ENCODE data around the gene ARHGEF39. TPM values are rescaled to one million over a fixed set of nuclear protein-coding genes. Genes with fewer than 3 reads are reported as not detected.

The ARHGEF39 gene
- total RNA-seq, 4 donors from 2014 or later = 1.3 to 17.5 (median 5.1) TPM

DNA sequence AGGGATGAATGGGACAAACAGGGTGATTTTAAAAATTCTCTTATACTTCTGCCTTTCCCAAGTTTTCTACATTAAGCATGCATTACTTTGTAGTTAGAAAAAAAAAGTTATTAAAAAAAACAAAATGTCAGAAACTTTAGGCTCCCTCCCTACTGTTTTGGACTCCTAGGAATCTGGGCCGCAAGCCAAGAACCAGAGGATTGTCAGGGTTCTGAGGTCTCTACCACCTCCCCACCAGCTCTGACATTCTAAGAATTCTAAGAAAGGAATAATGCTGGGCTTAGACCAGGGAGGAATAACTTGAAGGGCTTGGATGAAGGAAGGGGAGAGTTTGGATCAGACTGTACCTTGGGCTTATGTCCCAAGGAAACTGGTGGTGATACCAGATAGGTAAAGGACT lies 1.1 kb upstream of the ARHGEF39 start:
- no peak overlapping the region for H3K27ac ChIP-seq
- no peak for DNase-seq
- H3K4me1 ChIP-seq = peaks cover 7 to 47% (median 15%) of the 10 kb centered on the region in 3 donors
- no peak overlapping the region for H3K4me3 ChIP-seq
- intact Hi-C loops (cut with DNase I) = no loop called here
- WGBS, 2 donors = 83 to 100% methylated on average over 1 of the region's 1 CpG
- no peaks in the 10 kb centered on the region for H3K27me3 ChIP-seq
- H3K9me3 ChIP-seq = no peaks in the 10 kb centered on the region
- H3K36me3 ChIP-seq = peaks cover 0 to 15% (median 0%) of the 10 kb centered on the region in 3 donors
- TF ChIP-seq, protein P1, sequence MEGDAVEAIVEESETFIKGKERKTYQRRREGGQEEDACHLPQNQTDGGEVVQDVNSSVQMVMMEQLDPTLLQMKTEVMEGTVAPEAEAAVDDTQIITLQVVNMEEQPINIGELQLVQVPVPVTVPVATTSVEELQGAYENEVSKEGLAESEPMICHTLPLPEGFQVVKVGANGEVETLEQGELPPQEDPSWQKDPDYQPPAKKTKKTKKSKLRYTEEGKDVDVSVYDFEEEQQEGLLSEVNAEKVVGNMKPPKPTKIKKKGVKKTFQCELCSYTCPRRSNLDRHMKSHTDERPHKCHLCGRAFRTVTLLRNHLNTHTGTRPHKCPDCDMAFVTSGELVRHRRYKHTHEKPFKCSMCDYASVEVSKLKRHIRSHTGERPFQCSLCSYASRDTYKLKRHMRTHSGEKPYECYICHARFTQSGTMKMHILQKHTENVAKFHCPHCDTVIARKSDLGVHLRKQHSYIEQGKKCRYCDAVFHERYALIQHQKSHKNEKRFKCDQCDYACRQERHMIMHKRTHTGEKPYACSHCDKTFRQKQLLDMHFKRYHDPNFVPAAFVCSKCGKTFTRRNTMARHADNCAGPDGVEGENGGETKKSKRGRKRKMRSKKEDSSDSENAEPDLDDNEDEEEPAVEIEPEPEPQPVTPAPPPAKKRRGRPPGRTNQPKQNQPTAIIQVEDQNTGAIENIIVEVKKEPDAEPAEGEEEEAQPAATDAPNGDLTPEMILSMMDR (IDR thresholded peaks at IDR 0.05) = no peak

DNA sequence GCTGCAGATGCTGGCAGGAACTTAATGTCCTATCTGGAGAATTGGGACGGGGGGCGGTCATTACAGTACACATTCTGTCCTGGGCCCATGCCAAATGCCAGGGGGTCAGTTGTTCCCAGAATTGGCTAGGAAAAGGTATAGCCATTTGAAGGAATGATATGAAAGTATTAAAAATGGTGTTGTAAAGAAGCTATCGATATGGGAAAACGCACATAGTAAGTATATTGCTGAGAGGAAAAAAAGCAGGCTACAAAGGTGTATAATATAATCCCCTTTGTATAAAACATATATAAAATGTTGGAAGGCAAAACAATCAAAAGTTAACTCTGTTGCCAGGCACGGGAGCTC lies 450 bp upstream of the ARHGEF39 start:
- intact Hi-C loops (cut with DNase I) = no loop called here
- Histone ChIP-seq H3K27ac (peak overlapping the region; percentile 50 to 96 (median 90)), H3K9me3 (no peaks in the 10 kb centered on the region), H3K27me3 (no peaks in the 10 kb centered on the region), H3K4me3 (peak overlapping the region; percentile 31 to 68 (median 58)), H3K4me1 (peaks cover 9 to 53% (median 15%) of the 10 kb centered on the region in 3 donors), H3K36me3 (peaks cover 0 to 21% (median 0%) of the 10 kb centered on the region in 3 donors)
- 15 to 25% methylated on average over 4 to 5 of the region's 5 CpGs for WGBS, 2 donors
- no peak for DNase-seq
- TF ChIP-seq, protein P1 (IDR thresholded peaks at IDR 0.05) = no peak
- TF ChIP-seq POLR2A (IDR thresholded peaks at IDR 0.05) = no peak

DNA sequence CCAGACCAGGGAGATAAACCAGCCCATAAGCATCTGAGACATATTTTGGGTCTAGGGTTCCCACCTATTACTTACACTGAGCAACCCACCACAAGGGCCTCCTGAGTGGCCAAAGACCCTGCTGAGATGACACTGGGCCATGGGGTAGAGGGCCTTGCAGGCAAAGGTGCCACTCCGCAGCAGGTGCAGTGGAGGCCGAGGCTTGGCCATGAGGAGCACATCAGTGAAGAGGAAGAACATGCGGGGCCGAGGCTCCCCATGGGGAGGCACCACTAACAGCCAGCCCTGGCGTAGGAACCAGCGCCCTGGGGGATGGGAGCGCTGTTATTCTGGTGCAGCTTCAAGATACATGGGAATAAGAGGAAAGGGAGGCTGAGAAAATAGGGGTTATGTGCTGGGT lies 2.6 kb downstream of the ARHGEF39 start:
- intact Hi-C loops (cut with DNase I) = no loop called here
- Histone ChIP-seq H3K27me3 (no peaks in the 10 kb centered on the region), H3K4me1 (peaks cover 18 to 73% (median 22%) of the 10 kb centered on the region in 3 donors), H3K27ac (peak overlapping the region; percentile 32 to 96 (median 80)), H3K36me3 (peaks cover 0 to 26% (median 0%) of the 10 kb centered on the region in 3 donors), H3K4me3 (no peak overlapping the region), H3K9me3 (no peaks in the 10 kb centered on the region)
- WGBS, 2 donors = 72 to 87% methylated on average over 5 to 6 of the region's 7 CpGs
- no peak for DNase-seq
- TF ChIP-seq, protein P1 (IDR thresholded peaks at IDR 0.05) = no peak
- TF ChIP-seq POLR2A (IDR thresholded peaks at IDR 0.05) = no peak

DNA sequence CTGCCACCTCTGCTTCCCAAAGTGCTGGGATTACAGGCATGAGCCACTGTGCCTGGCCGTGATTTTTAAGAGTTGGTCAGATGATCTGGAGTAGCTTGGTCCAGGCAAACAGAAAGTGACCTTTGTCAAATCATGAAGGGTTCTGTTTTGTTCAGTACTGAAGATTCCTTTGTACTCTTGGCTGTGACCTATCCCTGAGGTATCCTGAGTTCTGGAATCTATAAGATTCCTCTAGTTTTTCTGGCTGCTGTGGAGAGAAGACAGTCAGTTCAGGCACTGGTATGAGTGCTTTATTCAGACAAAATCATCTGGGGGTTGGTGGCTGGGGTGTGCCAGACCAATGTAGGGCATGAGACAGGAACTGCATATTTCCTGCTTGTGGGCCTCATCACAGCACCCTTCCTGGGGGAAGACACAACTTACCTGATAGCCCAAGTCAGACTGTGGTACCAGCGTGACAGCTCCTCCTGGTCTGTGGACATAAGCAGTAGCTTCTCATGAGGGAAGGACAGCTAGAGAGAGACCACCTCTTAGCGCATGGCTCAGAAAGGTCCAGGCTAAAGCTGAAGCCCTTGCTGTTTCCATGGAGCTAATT lies 3.1 kb downstream of the ARHGEF39 start:
- Histone ChIP-seq H3K9me3 (no peaks in the 10 kb centered on the region), H3K27me3 (no peaks in the 10 kb centered on the region), H3K4me3 (no peak overlapping the region), H3K4me1 (peaks cover 18 to 79% (median 27%) of the 10 kb centered on the region in 3 donors), H3K36me3 (peaks cover 0 to 26% (median 0%) of the 10 kb centered on the region in 3 donors), H3K27ac (peak overlapping the region; percentile 32 to 96 (median 80))
- intact Hi-C loops (cut with DNase I) = no loop called here
- no peak for DNase-seq
- WGBS, 2 donors = 27 to 63% methylated on average over 1 to 3 of the region's 3 CpGs
- TF ChIP-seq POLR2A (IDR thresholded peaks at IDR 0.05) = no peak
- TF ChIP-seq, protein P1 (IDR thresholded peaks at IDR 0.05) = no peak

DNA sequence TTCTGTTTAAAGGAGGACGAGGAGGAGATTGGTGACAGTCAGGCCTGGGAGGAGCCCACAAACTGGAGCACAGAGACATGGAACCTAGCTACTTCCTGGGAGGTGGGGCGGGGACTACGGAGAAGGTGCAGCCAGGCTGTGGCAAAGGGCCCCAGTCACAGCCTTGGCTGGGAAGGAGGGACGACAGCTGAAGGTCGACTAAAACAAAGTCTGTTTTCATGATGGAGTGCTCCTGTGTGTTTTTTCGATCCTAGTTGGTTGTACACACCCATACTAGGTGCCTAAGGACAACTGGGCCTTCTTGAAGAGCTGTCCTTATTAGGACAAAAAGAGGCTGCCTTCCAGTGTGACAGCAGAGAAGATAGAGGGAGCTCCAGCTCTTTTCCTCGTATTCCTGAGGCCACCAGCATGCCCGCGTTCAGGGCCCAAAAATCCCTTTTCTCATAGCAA lies 4.0 kb downstream of the ARHGEF39 start:
- TF ChIP-seq POLR2A (IDR thresholded peaks at IDR 0.05) = no peak
- TF ChIP-seq, protein P1 (IDR thresholded peaks at IDR 0.05) = peak in 5 of 6 experiments; percentile 22 to 52 (median 42)
- intact Hi-C loops (cut with DNase I) = no loop called here
- Histone ChIP-seq H3K36me3 (peaks cover 0 to 26% (median 0%) of the 10 kb centered on the region in 3 donors), H3K27ac (peak overlapping the region; percentile 32 to 98 (median 96)), H3K4me3 (peak overlapping the region in 1 of 4 donors; percentile 94), H3K4me1 (peaks cover 18 to 82% (median 27%) of the 10 kb centered on the region in 3 donors), H3K9me3 (no peaks in the 10 kb centered on the region), H3K27me3 (no peaks in the 10 kb centered on the region)
- DNase-seq = no peak
- WGBS, 2 donors = 49 to 51% methylated on average over 6 to 7 of the region's 9 CpGs

Measured in esophagus squamous epithelium (tissue), 5 donors.